ENCODE measurements around the gene ARL6IP5.

- TF ChIP-seq, protein P1, sequence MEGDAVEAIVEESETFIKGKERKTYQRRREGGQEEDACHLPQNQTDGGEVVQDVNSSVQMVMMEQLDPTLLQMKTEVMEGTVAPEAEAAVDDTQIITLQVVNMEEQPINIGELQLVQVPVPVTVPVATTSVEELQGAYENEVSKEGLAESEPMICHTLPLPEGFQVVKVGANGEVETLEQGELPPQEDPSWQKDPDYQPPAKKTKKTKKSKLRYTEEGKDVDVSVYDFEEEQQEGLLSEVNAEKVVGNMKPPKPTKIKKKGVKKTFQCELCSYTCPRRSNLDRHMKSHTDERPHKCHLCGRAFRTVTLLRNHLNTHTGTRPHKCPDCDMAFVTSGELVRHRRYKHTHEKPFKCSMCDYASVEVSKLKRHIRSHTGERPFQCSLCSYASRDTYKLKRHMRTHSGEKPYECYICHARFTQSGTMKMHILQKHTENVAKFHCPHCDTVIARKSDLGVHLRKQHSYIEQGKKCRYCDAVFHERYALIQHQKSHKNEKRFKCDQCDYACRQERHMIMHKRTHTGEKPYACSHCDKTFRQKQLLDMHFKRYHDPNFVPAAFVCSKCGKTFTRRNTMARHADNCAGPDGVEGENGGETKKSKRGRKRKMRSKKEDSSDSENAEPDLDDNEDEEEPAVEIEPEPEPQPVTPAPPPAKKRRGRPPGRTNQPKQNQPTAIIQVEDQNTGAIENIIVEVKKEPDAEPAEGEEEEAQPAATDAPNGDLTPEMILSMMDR (conservative IDR thresholded peaks at IDR 0.05 in 1 of 2, IDR thresholded peaks at IDR 0.05 in 1 of 2; ENCODE audit: extremely low read depth in 1 of 2, insufficient read depth in 1 of 2, low read depth in 1 of 2, low read length in 2 of 2) = no peak
- TF ChIP-seq EZH2 (IDR thresholded peaks at IDR 0.05; ENCODE audit: borderline replicate concordance, low read length) = no peak
Measured at GRCh38 chr3:69048990-69049389, 35.7 kb upstream of the ARL6IP5 start.
